NOMO-1 treated with DMSO at 0.1 percent for 48 hours (cell line): ENCODE data around the gene SIGLEC11.

ENCODE experiments used
- DNase-seq: peaks from one replicate; lab custom pipeline; 2025; ENCODE audit not compliant: unreplicated experiment; lab: John Stamatoyannopoulos, UW

Gene SIGLEC11

DNA sequence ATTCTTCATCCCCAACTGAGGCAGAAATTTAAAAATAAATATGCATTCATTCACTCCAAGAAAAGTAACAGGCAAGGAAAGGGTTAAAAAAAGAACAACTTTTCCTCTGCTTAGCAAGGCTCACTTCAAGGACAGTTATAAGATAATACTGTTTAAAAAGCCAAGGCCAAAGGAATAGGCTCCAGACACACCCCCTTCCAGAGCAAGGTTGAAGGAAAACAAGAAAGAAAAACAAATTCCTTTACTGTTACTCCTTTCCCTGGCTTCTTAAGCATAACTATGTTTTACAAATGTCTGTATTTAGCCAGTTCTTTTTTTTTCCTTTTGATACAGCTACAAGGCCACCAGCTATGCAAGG, 8.5 kb downstream of the SIGLEC11 start:
- DNase-seq, result no peak

DNA sequence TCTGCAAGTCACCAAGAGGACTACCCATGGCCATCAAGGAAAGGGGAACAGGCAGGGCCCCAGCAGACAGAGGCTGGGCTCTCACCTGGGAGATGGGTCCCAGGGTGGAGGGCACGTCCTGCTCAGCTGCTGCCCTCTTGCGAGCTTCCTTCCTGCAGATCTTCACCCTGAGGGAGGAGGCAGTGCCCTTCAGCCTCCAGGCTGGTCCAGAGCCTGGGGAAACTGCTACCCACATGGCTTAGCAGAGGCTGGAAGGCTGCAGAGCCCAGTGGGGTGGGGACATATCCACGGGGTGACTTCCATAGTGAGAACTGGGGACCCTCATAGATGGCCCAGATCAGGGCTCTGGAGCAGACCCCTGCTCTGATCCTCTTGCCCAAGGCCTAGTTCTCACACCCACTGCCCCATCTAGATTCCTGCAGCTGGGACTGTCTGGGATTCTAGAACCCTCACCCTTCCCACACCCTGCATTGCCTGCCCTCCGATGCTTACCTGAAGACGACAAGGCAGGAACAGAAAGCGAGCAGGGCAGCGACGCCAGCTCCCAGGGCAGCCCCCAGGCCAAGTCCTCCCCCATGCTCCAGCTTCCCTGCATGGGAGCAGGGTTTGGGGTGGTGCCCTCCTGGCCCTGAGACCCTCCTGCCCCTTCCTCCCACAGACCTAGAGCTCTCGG, 9.0 kb downstream of the SIGLEC11 start:
- DNase-seq, result no peak

DNA sequence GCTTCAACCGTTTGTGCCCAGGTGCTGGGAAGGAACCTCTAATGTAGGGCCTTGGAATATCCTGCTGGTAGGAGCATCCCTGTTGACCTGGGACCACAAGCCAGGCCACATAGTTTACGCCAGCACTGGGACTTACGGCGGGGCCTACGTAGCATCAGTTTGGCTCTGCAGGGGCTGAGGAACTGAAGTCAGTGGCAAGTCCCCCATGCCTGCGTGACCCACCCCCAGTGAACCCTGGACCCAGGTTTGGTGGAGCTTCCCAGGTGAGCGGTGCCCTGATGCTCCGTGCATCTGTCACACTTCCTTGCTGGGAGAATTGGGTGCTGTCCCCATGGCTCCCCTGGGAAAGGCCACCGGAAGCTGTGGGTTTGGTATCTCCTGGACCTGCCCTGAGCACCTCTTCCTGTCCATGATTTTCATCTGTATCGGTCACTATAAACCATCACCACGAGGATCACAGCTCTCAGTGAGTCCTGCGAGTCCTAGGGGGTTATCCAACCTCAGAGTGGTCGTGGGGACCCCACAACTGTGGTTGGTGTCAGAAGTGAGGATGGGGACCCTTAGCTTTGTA, 9.9 kb downstream of the SIGLEC11 start:
- no peak for DNase-seq

DNA sequence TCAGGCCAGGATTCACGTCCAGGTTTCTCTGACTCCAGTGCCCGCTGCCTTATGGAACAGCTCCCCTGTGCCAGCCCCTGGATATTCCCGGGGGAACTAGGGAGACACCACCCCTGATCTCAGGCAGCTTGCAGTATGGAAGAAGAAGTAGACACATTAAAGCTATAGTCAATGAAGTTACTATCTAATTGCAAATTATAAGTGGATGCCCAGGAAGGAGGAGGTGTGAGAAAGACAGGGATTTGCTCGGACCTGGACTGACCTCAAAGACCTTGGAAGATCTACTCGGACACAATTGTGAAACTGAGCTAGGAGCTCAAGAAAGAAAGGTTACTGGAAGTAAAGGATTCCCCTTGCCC, 10.4 kb downstream of the SIGLEC11 start:
- DNase-seq, result no peak

DNA sequence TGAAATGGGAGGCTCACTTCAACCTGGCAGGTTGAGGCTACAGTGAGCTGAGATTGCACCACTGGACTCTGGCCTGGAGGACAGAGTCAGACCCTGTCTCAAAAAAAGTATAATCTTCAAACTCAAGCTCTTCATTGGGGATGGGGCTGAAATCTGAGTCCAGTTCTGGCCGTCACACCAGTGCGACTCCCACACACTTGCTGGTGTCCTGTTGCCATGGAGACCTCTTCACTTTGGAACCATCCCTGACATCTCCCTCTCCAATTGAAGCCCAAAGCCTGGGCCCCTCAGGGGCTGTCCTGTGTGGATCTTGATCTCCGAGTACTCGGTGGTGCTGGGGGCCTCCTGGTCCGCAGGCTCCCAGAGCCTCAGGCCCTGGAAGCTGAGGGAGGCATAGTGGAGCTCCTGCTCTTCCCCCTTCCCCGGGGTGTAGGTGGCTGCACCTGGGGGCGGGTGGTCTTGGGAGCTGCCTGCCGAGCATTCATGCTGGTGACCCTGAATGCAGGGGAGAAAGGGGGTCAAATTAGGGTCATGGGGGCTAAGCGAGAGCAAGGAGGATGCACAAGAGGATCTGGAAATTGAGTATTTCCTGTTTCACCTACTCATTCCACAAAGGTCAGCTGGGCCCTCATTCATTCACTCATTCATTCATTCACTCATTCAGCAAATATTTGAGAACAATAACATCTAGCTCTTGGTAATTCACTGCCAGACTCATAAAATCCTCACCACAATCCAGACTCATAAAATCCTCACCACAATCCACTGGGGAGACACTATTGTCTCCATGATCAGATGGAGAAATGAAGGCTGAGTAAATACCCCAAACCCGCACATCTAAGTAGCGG, 11.0 kb downstream of the SIGLEC11 start:
- DNase-seq, result no peak

DNA sequence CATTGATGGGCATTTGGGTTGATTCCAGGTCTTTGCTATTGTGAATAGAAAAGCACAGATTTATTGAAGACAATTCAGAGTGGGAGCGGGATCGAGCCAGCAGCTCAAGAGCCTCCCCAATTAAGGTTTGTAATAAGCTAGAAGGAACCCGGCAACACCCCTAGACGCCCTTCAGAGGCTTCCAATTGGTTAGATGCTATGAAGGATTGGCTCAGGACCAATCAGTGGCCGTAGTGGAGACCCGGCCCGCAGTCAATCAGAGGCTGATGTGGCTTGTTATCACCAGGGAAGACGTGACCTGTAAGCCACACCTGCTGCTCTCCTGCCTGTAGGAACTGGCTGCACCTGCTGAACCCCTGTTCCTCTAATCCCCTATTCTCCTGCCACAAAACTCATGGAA, 14.6 kb downstream of the SIGLEC11 start:
- DNase-seq, result no peak

DNA sequence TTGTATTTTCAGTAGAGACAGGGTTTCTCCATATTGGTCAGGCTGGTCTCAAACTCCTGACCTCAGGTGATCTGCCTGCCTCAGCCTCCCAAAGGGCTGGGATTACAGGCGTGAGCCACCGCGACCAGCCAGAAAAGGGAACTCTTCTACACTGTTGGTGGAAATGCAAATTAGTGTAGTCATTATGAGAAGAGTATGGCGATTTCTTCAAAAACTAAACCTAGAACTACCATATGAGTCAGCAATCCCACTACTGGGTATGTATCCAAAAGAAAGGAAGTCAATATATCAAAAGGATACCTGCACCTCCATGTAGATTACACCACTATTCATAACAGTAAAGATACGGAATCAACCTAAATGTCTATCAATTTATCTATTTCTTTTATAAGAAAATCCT, 16.4 kb downstream of the SIGLEC11 start:
- DNase-seq, result peak; percentile 52

DNA sequence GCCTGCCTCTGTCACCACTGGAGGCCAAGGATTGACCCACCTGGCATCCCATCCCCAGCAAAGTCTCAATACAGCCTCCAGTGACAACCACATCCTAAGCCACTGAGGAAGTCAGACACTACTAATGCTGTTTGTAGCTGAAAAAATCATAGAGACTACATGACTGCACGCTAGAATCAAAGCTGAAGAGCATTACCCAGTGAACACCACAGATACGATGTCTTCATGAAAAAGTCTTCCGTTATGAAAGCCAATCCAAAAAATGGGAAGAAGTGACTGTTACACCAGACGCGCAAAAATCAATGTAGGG, 20.5 kb downstream of the SIGLEC11 start:
- no peak for DNase-seq

DNA sequence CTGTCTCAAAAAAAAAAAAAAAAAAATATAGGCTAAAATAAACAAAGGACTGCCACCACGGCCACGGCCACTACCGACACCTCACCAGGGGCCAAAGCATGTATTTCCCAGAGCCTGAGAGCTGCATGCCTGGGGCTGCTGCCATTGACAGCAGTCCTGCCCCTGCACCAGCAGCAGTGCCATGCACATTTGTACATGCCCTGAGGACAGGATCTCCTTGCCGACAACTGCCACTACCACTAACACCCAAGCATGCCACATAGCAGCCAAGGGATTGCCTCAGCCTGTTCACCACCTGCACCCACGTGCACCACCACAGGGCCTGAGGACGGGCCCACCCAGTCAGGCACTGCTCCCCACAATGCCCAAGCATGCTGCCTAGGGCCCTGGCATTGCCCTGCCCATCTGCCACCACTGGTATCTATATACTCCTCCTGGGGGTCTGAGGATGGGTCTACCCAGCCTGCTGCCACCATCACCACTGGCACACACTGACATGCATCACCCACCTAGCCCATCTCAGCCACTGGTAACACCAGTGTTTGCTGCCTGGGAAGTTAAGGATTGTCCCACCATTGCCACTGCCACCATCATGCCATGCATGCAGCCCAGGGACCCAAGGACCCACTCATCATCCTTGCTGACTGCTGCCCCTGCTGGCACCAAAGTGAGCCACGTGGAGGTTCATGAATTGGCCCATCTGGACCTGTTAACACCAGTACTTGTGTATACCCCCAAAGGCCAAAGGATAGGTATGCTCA, 21.1 kb downstream of the SIGLEC11 start:
- no peak for DNase-seq

DNA sequence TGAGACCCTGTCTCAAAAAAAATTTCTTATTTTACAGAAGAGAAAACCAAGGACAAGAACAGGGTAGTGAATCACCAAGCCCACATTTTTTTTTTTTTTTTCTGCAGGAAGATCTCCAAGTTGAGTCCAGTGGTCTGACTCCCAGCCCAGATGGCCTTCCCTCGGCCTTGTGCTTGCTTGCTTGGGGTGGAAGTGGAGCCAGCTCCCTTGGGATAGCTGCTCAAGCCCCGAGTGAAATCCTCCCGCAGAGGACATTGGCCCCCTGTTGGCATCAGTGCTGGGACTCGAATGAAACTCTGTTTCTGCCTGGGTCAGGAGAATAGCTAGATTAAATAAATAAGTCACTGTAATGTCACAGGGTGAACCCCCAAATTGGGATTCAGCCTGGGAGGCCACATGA, 22.3 kb downstream of the SIGLEC11 start:
- DNase-seq, result no peak

DNA sequence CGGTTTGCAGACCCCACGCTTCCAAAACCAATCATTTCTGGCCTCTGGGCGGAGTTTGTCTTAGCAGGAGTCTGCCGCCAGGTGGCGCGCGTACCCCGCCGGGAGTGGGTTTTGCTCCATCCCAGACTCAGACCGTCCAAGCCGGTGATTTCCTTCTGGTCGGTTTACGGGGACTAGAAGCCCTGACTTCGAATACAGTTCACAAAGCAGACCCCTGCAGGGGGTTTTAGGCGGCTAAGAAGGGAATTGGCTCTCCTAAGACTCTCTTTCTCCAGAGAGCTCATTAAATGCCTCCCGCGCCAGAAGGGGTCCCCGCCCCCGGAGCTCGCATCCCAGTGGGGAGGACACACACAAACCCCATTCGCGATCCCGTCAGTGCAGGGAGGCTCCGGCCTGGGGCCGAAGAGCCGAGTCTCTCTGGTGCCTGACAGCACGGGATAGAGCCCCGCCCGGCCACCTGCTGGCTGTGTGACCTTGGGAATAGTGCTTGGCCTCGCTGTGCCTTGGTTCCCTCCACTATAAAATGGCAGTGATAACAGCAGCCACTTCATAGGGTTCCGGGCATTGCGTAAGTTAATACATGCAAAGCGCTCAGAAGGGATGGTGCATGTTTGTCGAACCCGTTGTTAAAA, 23.1 kb downstream of the SIGLEC11 start:
- DNase-seq, result peak; percentile 51

DNA sequence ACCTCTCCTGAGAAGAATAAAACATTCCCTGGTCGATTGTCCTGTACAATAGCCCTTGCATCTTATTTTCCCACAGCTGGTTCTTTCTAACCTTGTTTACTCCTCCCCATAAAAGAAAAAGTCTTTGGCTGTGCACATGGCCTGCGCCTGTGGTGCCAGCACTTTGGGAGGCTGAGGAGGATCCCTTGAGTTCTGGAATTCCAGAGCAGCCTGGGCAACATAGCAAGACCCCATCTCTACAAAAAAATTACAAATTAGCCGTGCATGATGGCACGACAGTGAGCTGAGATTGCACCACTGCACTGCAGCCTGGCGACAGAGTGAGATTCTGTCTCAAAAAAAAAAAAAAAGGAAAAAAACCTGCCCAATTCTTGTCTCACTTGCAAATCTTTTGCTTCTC, 24.4 kb downstream of the SIGLEC11 start:
- DNase-seq, result no peak

DNA sequence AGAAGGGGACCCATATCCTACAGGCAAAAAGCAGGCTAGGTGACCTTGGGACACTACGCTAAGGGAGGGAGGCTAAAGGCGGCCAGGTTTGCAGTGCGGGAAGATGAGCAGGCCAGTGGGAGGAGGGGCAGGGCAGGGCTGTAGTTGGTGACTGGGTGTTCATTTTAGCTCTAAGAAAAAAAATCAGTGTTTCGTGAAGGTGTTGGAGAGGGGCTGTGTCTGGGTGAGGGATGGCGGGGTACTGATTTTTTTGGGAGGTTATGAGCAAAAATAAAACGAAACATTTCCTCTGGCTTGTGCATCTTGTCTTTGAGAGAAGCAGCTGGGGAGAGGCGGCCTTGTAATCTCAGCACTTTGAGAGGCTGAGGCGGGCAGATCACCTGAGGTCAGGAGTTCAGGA, 27.3 kb downstream of the SIGLEC11 start:
- DNase-seq, result no peak

DNA sequence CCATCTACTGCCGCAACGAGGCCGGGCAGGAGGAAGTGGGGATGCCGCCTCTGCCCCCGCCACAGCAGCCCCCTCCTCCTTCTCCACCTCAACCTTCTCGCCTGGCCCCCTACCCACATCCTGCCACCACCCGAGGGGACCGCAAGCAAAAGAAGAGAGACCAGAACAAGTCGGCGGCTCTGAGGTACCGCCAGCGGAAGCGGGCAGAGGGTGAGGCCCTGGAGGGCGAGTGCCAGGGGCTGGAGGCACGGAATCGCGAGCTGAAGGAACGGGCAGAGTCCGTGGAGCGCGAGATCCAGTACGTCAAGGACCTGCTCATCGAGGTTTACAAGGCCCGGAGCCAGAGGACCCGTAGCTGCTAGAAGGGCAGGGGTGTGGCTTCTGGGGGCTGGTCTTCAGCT, 28.2 kb downstream of the SIGLEC11 start:
- no peak for DNase-seq

DNA sequence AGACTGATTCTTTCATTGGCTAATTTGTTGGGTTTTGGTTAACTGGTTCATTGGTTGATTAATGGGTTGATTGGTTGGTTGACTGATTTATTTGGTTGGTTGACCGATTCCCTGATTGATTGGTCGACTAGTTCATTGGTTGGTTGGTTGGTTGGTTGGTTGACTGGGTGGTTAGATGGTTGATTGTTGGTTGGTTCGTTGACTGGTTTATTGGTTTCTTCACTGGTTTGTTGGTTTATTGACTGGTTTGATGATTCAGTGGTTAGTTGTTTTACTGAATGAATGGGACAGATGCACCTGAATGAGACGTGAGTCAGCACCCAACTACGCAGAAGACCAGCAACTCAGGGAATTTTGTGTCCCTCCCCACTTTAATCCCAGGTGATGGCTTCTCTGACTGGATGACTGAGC, 28.9 kb downstream of the SIGLEC11 start:
- no peak for DNase-seq

DNA sequence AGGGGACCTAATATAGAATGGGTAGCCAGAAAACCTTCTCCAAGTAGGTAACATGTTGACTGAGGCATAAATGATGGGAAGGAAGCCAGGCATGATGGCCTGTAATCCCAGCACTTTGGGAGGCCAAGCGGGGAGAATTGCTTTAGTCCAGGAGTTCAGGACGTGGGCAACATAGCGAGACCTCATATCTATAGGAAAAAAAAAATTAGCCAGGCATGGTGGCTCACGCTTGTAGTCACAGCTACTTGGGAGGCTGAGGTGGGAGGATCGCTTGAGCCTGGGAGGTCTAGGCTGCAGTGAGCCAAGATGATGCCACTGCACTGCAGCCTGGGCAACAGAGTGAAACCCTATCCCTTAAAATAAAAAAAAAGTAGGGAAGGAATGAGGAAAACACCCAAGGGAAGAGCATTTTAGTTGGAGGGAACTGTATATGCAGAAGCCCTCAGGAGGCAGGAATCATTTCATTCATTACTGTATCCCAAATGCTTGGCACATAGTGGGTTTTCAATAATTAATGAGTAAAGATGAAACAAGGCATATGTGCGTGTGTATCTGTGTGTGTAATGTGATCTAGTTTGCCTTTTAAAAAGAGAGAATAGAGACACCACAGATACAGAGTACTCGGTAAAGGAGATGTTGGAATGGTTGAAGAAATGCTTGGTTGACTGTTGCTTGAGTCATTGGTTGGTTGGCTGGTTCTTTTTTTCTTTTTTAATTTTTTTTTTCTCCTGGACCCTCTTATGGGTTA, 29.5 kb downstream of the SIGLEC11 start:
- DNase-seq, result no peak

DNA sequence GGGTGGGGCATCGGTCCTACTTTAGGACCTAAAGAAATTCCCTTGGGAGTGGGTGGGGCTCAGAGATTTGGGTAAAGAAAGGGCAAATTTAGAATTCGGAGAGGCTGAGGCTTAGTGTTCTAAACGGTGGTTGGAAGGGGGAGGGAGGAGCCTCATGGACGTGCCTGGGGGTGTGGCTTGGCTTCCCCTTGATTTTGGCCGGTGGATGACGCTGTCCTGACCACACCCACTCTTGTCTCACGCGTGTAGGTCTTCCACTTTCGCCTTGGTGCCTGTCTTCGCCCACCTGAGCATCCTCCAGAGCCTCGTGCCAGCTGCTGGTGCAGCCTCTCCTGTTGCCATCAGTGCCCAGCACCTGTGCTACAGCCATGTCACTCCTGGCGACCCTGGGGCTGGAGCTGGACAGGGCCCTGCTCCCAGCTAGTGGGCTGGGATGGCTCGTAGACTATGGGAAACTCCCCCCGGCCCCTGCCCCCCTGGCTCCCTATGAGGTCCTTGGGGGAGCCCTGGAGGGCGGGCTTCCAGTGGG, 30.4 kb downstream of the SIGLEC11 start:
- DNase-seq, result no peak

DNA sequence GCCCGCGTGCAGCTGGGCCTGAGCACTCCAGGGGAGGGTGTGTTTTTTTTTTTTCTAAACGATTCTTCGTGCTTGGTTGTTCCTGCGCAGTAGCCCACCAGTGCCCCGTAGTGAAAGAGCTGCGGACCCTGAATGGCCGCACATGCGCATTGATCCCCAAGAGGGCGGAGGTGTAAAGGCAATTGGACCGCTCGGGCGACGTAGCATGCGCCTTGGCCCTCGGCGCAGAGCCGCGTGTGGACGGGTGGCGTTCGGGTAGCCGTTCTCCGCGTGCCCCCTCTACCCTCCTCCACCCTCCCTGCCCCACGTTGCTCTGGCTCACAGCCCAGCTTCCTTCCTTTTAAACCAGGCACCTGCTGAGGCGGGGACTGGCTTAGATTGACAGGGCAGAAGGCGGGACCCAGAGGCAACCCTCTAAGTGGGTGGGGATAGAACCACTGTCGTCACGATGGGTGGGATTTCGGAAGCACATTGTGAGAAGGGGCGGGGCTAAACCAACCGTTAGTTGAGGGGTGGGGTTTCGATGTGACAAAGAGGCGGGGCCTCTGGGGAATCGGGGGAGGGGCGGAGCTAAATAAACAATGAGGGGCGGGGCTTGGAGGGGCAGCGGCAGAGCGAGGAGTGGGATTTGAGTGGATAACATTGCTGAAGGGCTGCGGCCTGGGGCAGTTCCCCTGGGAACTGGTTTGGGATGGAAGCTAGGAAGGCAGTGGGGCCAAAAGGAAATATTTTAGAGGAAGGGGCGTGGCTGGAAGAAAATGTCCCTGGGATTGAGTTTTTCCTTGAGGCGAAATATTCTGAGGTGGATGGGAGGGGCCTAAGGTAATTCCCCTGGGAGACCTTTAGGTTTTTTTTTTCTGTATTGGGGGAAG, 31.1 kb downstream of the SIGLEC11 start:
- DNase-seq, result peak; percentile 91

DNA sequence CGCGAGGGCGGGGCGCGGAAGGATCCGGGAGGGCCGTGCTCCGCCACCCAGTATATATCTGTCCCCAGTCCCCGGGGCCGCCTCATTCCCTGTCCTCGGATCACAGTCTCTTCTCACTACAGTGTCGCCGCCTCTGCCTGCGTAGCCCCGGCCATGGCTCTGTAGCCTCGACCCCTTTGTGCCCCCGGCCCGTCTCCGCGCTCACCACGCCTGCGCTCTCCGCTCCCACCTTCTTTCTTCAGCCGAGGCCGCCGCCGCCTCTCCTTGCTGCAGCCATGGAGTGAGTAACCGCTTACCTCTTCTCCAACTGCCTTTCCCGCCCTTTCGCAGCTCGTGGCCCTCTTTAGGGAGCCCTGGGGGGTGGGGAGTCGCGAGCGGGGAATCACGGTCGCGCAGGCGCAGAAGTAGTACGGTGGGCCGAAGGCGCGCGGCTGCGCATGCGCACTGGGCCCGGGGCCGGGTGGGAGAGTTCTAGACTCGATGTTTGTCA, 31.8 kb downstream of the SIGLEC11 start, which contains the start of the genes ATF5 and NUP62:
ATF5 (plus strand) TSS at position 85 of the 490 bp plus-strand sequence. CDS start 1,646 bp downstream, outside the sequence.
NUP62 (minus strand) TSS at position 384 of the 490 bp plus-strand sequence. CDS start 19,697 bp downstream, outside the sequence.
- DNase-seq, result peak; percentile 86
